NCI-H2107 treated with DMSO at 0.1 percent for 48 hours (cell line): ENCODE data around the gene SH2D5.
"Not testable (repeated sequence)": the region's sequence is repeated elsewhere in the genome, so short reads cannot be mapped to it uniquely, and the experiment has no call there.

Experiments
- DNase-seq: peaks from one replicate; lab custom pipeline; 2025; ENCODE audit not compliant: unreplicated experiment; lab: John Stamatoyannopoulos, UW

The SH2D5 gene

DNA sequence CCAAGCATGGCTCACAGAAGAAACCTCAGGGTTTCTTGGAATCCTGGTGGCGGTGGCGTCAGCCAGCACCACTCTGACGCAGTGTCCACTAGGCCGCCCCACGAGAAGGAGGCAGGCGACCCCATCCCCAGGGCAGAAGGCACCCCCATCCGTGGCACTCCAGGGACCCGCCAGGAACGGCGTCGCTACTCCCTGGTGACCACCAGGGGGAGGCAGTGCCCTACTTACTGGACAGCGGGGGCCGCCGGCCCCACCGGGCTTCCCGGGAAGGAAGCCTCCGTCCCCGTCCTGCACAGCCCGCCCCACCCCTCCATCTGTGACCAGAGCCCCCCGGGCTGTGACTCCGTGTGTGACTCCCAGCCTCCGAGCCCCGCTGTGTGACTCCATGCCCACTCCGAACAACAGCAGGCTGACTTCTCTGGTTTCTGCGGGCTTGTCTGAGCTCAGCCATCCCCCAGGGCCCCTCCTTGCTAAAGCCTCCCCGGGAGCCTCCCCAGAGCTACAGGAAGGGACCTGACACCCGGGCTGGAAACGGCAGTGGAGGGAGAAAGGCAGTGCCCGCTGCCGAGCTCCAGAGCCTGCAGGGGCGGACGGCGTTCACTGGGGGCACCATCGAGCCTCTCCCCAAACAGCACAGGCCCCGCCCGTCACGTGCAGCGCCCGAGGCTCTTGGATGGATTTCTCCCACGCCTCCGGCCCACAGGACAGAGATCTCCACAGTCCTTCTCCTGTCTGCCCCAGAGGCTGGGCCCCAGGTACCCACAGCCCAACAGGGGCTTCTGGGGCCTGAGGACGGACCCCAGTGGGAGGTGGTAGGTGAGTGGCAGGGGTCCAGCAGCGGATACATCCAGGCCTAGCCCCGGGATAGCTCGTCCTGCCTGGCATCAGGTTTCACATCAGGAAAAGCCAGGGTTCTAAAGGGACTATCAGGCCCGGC is 35.8 kb downstream of the SH2D5 start:
- DNase-seq: peak; percentile 78

DNA sequence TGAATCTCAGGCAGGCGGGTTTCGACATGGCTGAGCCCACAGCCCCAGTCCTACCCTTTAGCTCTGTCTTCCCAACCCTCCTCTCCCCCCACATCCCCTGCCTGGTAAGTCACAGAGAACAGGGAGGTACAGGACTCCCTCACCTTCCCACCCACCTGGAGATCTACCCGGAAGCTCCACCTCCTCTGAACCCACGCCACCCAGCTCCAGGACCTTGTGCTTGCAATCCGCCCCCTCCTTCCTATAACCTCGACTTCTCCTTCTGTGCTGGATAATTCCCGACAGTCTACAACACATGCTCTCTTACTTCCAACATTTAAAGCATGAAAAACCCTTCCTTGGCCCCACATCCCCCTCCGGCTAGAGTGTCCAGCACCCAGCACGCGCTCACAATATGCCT is 37.0 kb downstream of the SH2D5 start:
- no peak for DNase-seq

DNA sequence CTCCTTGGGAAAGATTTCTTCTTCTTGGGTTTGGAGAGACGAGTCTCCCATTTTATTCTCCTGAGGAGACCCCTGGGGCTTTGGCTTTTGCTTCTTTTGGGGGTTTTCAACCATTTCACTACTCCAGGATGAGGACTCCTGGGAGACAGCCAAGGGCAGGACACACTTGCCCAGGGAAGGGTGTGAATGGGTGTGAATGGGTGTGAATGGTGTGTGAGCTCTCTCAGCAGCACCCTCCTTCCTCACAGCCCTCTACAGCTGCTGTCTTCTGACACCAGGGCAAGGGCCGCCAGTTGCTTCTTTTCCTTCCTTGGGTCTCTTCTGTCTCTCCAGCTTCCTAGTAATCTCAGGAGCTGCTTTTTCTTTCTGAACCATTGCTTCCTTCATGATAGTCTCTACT is 38.9 kb downstream of the SH2D5 start:
- DNase-seq: no peak

DNA sequence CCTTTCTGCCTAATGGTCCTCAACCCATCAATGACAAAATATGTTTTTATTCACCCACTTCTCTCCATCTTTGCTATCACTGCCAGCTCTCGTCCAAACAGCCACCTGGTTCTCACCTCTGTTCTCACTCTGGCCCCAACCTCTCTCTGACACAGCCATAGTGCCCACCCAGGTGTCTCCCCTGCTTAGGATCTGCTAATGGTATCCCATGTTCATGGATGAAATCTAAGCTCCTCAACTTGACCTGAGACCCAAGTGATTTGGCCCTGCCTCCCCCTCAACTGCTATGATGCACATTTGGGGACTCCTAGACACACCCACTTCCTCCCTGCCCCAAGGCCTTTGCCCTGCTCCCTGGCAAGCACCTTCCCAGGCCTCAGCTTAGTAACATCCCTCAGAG is 40.6 kb downstream of the SH2D5 start:
- no peak for DNase-seq

DNA sequence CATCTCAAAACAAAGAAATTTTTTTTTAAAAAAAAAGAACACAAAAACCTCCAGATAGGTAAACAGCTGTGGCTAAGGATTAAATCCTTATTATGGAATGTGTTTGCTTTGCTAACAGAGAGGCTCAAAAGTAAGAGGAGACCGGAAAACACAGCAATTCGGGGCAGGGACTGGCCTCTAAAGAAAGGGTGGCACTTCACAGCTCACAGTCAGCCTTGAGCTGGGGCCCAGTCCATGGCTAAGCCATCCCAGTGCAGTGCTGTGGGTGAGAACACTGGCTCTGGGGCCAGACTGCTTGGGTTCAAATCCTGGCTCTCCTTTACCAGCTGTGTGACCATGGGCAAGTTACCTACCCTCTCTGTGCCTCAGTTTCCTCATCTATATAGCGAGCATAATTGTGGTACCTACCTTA is 42.9 kb downstream of the SH2D5 start:
- DNase-seq: no peak

DNA sequence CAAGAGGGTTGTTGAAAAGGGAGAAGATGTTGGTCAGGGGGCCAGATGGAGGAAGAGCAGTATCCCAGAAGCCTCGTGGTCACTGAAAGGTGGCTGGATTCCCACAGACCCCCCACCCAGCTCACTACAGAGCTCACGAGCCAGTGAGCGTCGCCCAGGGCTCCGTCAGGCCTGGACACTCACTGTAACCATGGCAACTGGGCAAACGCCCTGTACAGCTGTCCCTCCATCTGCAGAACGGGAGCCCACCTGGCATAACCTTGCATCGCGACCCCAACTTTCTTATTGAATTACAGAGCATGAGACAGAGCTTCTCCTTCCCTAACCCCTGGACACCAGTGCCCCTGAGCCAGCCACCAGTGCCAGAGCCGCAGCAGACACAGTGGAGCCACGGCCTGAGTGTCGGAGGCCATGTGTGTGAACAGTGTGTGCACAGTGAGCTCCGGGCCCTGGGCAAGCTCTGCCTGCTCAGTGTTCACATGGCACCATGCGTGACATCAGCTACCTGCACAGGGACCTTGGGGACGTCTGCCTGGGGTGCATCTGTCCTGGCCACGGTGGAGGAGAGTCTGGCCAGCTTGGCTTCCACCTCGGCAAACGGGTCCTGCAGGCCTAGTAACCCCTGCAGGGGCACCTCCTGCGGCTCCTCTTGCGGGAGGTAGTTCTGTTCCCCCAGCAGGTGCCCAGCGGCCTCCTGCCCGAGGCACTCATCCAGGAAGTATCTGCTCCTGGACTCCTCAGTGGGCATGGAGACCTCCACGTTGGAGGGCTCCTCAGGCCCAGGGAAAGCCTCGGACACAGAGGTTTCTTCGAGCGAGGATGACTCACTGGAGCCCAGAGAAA is 45.4 kb downstream of the SH2D5 start:
- DNase-seq: no peak

DNA sequence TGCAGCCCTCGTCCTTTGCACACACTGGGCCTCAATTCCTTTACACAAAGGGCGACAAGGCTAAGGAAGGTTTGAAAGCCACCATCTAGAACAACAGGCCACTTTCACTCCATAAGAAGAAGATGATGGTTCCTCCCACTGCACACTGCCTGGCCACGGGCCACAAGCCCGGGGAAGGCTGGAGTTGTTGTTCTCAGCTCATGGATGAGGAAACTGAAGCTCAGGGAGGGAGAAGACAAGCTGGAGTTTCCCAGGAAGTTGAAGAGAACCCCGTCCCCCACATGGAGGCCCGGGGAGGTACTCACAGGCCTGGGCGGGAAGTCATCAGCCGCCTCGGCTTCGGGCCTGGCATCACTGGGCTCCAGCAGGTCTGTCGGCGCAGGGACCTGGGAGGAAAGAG is 46.8 kb downstream of the SH2D5 start:
- DNase-seq: no peak

DNA sequence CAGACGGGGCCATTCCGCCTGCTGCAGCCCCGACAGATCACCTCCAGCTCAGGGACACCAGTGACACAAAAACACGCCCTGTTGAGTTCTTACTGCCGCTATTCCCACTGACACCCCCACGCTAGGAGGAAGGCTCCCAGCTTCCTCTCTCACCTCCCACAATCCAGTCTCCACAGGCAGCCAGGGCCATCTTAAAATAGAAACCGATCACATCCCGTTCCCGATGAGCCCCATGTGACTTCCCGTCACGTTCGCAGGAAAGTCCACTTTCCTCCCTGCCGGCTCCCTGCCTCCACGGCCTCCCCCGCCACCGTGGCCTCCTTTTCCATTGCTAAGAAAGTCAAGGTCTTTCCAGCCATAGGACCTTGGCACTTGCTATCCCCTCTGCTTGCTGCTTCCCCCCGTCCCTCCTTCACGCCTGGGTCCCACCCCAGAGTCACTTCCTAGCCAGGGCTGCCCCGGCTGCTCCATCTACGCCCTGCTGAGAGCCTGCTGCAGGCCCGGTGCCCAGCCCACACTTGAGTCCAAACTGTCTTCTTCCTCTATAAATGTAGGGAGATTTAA is 47.3 kb downstream of the SH2D5 start:
- no peak for DNase-seq

DNA sequence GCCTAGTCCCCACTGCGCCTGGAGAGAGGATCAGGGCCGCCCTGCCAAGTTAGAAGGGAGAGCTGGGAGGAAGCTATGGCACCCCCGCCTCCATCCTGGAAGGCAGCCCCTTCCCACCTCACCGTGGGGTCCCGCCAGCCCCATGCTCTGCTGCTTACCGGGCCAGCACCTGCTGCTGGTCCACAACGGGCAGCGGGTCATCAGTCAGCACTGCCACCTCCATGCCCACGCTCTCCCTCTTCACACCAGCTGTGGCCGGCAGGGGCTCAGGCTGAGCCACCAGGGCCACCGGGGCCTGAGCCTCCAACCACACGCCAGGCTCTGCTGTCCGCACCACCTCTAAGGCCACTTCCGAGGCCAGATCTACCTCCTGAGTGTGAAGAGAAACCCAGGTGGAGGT is 47.9 kb downstream of the SH2D5 start:
- no peak for DNase-seq

DNA sequence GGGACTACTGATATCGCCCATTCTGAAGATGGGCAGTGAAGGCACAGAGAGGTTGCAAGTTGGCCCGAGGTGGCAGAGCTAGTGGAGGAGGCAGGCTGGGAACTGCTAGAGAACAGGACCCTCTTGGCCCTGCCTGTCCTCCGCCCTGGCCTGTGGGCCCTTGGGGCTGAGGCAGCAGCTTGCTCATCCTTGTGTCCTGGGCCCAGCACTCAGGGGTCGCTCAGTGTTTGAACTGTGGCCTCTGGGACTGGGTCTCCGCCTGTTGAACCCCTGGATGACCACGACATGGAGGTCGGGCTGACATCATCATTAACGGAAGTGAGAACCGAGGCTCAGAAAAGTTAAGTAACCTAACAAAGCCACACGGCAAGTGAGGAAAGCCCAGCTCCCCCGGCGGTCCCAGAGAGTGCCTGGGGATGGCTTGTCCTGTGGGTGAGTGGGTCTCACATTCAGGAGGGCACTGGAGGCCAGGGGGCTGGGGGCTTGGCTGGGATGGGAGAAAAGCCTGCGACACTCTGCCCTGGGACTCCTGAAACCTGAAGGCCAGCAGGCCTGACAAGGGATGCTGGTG is 48.4 kb downstream of the SH2D5 start:
- DNase-seq: no peak

DNA sequence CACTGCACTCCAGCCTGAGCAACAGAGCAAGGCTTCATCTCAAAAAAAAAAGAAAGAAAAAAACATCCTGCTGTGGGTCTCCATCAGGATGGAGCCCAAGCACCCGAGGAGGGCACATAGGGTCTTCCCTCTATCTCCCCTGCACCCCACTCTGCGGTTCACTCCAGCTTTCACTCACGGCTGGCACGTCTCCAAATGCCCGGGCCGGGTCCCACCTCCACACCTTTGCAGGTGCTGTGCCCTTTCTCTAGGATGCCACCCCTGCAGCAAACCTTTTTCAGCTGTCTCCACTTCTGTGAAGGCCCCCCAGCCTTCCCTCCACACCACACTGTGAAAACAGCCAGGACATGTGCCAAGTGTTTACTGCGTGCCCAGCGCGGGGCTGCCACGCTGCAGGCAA is 48.9 kb downstream of the SH2D5 start:
- no peak for DNase-seq

DNA sequence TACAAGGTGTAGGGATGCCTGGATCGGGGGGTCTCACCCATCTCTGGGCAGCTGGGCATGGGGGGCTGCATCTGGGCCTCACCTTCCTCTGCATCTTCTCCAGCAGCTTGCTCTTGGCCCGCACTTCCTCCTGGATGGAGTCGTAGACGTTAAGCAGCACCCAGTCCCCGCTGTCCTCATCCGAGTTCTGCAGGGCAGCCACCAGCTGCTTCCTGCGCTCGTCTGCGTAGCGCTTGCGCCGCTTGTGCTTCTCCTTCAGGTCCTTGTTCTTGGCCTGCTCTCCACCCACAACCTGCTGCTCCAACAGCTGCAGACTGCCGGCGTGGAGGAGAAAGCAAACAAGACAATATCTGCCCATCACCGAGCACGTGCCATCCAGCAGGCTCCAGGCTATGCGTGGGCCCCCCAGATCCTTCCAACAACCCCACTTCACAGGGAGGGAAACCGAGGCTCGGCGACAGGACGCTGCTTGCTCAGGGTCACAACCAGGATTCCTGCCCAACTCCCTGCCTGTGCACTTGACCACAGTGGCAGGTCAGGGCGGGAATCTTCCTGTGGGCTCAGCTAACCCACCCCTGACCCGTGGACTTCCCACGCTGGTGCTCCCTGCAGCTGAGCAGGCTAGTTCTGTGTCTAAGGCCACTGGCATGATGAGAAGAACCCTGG is 49.8 kb downstream of the SH2D5 start:
- peak; percentile 22 for DNase-seq

DNA sequence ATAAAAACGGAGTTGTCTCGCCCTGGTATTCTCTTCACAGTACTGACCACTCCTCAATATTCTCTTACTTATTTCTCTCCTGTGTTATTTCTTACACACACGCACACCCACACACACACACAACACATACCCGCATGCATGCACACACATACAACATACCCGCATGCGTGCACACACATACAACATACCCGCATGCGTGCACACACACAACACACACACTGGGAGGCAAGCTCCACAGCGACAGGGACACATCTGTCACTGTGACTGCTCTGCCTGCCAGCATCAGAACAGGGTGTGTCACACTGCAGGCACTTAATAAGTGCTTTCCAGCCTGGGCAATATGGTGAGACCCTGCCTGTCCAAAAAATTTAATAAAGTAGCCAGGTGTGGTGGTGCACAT is 50.5 kb downstream of the SH2D5 start:
- DNase-seq: no peak

DNA sequence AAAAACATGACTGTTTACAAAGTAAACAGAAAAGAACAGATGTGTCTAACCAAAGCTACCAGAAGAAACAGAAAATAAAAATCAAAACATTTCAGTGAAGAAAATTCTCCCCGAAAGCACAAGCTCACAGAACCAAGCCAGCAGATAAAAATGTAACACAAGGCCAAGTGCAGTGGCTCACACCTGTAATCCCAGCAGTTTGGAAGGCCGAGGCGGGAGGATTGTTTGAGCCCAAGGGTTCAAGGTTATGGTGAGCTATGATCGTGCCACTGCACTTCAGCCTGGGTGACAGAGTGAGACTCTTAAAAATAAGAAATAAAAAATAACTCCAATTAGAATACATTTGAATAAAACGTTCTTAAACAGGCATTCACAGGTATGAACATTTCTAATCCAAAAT is 52.2 kb downstream of the SH2D5 start:
- no peak for DNase-seq

DNA sequence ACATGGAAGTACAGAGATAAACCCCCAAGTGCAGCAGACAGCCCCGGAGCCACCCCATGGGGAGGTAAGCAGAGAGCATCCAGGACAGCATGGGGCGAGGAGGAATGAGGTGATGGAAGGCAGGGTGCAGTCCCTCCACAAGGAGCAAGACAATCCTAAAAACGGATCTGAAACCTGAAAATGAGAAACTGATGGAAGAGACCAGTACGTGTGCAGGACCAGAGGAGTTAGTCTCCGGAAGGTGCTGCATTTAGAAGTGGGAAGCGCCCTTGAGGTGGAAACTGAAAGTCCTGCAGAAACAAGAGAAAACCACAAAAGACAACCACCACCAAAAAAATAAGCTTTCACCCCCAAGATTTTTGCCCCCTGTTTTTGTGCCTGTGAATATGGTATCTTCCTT is 53.9 kb downstream of the SH2D5 start:
- no peak for DNase-seq

DNA sequence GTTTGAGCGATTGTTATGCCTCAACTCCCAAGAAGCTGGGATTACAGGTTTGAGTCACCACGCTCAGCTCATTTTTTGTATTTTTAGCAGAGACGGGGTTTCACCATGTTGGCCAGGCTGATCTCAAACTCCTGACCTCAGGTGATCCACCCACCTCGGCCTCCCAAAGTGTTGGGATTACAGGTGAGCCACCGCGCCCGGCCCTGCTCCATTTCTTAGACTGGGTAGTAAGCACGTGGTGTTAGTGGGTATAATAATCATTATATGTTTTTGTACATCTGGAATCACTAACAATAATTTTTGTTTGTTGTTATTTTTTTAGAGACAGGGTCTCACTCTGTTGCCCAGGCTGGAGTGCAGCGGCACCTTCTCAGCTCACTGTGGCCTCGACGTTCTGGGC is 58.9 kb downstream of the SH2D5 start:
- DNase-seq: not testable (repeated sequence)

DNA sequence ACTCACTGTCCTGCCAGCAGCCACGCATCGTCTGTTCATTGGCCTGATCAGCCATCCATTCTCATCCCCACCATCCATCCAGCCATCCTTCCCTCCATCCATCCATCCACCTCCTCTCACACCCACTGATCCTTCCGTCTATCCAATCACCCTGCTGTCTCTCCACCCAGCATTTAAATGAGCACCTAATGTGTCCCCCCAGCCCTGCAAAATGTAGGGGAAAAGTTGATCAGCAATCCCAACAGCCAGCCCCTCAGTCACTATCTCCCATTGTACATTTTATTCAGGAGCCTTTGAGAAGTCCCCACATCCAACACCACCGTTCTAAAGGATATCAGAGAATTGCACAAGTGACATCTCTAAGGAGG is 60.3 kb downstream of the SH2D5 start:
- no peak for DNase-seq

DNA sequence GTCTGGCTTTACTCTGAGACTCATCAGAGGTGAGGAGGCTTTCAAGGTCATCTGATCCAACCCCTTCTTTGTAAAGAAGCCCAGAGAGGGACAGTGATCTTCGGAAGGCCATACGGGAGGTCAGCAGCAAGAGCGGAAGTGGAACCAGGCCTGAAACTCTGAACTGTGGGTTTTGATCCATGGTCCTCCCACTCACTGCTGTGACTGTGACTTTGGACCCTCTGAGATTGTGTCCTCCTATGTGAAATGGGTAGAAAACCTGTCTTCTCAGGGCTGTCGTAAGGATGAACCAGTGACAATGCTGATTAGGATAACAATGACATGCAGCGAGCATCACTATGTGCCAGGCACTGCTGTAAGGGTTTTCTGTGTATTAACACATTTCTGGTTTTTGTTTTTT is 61.6 kb downstream of the SH2D5 start:
- no peak for DNase-seq
